Renal cortex interstitium (tissue), 11 donors: ENCODE measurements around the gene ASXL1. TPM values are rescaled to one million over a fixed set of nuclear protein-coding genes. Genes with fewer than 3 reads are reported as not detected.
"Not testable (repeated sequence)": the region's sequence is repeated elsewhere in the genome, so short reads cannot be mapped to it uniquely, and the experiment has no call there.

Experiments
- DNase-seq, 11 donors: peaks; one replicate each; pipeline ENCODE4 v3.0.0-alpha.2; 2013; ENCODE audit warnings: low read depth in 9 of 11, low spot score in 4 of 11; ENCODE audit errors: extremely low read depth in 1 of 11
- polyA plus RNA-seq, 3 donors: library from polyadenylated mRNA; unstranded; fragments of 120-200 nt; gene quantifications; one replicate each; pipeline ENCODE4 v1.2.1, GENCODE V29; 2013; ENCODE audit not compliant: insufficient read length in 3 of 3

ASXL1 gene
- polyA plus RNA-seq, 3 donors, result 61.9 to 78.5 (median 72.4) TPM

DNA sequence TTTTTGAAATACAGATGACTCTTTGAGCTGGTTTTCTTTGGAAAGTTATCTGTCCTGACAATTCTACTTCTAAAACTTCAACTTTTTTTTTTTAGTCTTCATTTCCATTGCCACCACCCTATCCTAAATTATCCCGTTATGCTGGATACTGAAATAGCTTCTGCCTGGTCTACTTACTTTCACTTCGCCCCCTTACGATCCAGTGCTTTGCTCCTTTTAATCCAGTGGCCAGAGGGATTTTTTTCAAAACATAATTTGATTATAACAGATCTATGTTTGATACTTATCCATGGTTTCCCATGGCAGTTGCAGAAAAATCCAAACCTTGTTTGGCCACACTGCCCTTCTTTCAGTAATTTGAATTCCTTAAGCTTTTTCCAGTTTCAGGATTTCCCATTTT, 27.4 kb downstream of the ASXL1 start:
- no peak for DNase-seq

DNA sequence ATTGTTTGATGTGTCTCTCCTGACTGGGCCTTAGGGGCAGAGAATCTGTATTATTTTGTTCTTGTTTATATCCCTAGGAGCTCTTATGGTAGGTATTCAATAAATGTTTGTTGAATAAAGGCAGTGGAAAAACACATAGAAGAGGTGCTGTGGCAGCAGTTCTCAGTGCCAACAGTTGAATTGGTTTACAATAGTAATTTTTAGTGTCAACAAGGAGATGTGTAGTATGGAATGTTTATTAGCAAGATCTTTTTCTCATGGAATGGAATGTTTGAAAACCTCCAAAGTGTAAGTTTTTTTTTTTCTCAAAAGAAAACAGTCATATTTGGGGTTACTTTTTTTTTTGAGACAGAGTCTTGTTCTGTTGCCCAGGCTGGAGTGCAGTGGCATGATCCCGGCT, 28.0 kb downstream of the ASXL1 start:
- DNase-seq, result no peak

DNA sequence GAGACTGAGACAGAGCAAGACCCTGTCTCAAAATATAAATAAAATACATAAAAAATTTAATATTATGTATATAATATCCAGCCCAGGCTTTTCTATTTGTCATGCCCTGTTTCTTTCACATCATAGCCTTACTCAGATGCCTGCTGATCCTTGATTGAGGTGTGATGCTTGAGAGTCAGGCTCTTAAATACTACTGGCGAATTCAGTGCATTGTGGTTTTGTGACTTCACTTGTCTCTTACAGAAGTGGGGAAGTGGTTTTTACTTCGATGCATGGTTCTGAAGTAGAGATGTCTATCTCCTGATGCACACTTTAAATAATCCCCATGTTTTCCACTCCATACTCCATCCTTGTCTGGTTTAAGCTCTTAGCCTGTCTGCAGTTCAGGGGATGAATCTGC, 29.1 kb downstream of the ASXL1 start:
- DNase-seq, result no peak

DNA sequence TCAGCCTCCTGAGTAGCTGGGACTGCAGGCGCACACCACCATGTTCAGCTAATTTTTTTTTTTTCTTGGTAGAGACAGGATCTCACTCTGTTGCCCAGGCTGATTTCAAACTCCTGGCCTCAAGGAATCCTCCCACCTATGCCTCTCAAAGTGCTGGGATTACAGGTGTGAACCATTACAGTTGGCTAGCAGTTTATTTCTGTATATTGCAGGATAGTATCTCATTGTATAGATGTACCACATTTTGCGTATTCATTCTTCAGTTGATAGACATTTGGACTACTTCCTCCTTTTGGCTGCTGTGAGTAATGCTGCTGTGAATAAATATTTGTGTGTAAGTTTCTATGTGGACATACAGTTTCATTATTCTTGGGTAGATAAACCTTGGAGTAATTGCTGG, 32.9 kb downstream of the ASXL1 start:
- no peak for DNase-seq

DNA sequence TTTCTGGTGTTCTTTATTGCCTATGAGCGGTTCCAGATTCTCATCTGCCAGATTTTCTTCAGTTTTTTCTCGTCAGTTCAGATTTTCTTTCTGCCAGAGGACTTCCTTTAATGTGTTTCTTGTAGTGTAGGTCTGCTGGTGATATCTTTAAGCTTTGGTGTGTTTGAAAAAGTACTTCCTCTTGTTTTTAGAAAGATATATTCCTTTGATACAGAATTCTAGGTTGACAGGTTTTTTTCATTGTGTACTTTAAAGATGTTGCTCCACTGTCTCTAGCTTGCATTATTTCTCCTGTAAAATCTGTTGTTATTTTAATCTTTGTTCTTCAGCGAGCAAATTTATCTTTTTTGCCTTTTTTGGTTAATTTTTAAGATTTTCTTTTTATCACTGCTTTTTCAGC, 36.9 kb downstream of the ASXL1 start:
- no peak for DNase-seq

DNA sequence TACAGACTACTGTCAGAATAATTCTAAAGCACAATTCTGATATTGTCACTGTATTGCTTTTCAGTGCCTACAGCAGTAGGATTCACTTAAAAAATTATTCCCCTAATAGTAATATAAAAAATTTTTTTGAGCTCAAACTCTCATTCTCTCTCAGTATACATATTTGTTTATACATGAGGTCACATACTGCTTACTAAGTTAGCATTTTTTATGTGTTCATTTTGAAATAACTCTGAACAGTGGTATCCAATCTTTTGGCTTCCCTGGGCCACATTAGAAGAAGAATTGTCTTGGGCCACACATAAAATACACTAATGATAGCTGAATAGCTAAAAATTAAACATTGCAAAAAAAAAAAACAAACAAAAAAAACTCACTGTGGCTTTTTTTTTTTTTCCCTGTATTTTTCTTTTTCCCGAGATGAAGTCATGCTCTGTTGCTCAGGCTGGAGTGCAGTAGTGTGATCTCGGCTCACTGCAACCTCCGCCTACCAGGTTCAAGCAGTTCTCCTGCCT, 38.6 kb downstream of the ASXL1 start:
- no peak for DNase-seq

DNA sequence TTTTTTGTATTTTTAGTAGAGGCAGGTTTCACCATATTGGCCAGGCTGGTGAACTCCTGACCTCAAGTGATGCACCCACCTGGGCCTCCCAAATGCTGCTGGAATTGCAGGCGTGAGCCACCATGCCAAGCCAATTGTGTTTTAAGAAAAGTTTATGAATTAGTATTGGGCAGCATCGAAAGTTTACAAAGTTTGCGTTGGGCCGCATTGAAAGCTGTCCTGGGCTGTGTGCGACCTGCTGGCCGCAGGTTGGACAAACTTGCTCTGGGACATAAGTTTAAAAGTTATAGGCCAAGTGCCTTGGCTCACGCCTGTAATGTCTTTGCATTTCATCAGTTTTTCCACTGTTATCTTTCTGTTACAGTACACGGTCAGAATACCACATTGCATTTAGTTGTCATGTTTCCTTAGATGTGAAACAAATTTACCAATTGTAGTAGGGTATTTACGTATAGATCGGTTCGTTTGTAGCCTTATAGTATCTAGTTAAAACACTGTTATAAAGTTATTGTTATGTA, 39.5 kb downstream of the ASXL1 start:
- DNase-seq, result no peak

DNA sequence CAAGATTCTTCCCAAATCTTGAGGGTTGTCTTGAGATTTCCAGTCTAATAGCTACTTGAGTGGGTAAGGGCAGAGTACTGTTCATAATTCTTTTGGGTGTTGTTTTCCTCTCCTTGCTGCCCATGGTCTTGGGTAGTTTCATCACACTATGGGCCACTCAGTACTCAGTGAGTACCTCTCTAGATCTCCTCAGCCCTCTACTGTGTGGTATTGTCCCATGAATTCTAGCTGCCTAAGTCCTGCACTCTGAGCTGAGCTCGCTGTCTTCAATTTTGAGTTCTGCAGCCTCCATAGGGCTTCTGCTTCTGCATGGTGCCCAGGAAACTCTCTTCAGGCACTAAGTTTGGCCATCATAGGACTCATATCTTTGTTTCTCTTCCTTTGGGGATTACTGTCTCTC, 42.3 kb downstream of the ASXL1 start:
- DNase-seq, result no peak

DNA sequence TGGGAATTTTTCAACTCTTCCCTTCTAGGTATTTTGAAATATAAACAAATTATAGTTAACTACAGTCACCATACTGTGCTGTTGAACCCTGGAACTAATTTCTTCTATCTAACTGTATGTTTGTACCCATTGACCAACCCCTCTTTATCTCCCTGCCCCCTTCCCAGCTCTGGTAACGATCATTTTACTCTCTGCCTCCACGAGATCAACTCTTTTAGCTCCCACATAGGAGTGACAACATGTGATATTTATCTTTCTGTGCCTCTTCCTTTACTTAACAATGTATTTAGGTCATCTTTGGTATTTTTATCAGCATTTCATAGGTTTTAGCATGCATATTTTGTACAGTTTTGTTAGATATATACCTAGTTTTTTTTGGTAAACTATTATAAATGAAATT, 45.9 kb downstream of the ASXL1 start:
- DNase-seq, result no peak

DNA sequence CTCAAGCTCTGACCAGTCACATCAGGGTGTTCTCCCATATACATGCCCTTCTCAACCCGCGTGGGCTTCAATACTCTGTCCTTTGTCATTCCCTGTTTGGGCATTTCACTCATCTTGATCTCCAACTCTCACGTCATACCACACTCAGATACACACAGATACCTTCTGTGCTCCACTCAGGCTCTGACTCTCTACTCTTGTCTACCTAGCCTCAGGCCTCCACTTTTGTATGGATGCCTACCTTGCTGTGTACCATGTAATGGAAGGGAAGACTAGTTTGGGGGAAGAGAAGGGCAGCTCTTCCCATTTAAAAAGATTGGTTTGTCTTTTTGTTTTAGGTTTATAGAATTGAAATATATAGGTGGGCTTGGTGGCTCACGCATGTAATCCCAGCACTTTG, 48.6 kb downstream of the ASXL1 start:
- DNase-seq, result no peak

DNA sequence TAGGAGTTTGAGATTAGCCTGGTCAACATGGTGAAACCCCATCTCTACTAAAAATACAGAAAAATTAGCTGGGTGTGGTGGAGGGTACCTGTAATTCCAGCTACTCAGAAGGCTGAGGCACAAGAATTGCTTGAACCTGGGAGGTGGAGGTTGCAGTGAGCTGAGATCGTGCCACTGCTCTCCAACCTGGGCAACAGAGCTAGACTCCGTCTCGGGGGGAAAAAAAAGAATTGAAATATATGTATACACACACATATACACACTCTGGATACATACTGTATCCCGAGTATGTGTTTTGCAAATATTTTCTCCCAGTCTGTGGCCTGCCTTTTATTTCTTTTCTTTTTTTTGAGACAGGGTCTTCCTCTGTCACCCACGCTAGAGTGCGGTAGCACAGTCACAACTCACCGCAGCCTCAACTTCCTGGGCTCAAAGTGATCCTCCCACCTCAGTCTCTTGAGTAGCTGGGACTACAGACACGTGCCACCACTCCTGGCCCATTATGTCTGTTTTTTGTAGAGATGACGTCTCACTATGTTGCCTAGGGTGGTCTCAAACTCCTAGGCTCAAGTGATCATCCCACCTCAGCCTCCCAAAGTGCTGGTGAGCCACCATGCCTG, 49.1 kb downstream of the ASXL1 start:
- not testable (repeated sequence) for DNase-seq

DNA sequence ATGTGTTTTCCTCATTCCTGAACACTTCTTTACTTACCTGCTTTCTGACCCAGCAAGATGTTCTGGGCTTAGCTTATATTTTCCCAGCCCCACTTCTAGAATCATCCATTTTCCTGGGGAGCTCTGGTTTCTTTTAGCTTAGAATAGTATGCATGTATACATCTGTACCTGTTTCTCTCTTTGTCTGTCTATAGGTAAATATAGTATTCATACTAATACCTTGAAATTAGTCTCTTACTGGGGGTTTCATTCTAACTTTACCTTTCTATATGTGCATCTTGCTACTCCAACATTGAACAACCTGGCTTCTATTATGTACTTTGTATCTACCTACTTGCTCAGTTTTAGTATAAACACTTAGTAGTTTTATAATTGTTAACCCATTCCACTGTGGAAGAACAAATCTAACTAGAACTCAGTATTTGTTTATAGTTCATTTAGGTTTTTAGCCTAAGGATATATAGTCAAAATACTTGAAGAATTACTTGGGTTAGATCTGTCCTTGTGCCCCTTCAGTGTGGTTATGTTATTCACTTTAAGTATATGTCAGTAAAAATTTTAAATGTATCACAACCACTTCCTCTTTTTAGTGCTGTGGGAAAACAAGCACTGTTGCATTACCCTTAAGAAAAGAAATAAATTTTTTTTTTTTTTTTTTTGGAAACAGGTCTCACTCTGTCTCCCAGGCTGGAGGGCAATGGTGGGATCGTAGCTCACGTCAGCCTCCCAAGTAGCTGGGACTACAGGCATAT, 54.0 kb downstream of the ASXL1 start:
- no peak for DNase-seq

DNA sequence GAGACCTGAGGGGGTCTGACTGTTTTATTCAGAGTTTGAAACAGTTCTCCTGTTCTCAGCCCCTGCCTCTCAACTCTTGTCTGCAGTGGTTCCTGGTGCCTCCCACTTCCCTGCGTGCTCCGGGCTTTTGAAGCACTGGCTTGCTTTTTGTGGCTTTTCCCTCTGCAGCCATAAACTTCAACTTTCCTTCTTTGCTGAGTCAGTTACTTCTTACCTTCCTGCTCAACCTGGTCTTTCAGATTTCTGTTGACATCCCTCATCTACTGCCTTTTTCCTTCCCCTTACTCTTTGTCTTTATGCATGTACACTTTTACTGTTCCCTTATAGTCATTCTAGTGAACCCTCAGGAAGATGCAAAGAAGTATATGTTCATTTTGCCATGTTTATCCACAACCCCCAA, 57.4 kb downstream of the ASXL1 start:
- DNase-seq, result no peak

DNA sequence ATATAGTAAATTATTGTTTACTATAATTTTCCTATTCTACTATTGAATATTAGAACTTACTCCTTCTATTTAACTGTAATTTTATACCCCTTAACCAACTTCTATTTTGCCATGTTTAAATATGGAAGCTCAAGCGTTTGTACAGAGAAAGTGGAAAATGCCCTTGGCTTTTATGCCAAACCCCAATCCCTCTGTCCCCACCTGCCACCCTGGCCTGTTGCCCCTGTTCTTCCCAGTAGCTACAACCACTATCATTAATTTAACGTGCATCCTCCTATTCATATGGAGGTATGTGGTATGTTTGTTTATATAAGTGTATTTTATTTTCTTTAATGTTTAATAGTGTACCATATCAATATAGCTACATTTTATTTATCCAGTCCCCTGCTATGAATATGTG, 58.1 kb downstream of the ASXL1 start:
- DNase-seq, result no peak

DNA sequence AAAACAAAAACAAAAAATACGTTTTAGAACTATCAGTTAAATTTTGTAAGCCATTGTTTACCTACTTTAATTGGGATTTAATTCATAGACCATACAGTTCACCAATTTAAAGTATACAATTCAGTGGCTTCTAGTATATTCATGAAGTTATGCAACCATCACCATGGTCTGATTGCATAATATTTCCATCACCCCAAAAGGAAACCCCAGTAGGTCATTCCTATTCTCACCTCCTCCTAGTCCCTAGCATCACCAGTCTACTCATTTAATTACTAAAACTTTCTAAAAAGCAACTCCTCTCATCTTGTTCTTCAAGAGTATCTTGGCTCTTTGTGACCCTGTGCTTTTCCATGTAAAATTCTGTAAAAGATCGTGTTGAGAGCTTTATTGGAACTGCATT, 60.2 kb downstream of the ASXL1 start:
- no peak for DNase-seq

DNA sequence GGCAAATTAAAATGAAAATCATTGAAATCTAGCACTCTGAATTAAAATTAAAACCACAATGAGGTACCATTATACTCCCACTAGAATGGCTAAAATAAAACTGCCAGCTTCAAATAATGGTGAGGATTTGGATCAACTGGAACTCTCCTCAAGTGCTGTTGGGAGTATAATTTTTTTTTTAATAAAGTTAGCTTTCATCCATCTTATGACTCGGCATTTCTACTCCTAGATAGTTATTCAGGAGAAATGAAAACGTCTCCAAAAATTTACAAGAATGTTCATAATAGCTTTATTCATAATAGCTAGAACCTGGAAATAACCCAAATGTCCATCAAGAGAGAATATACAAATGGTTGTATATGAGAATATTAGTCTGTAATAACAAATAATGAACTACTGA, 63.2 kb downstream of the ASXL1 start:
- no peak for DNase-seq

DNA sequence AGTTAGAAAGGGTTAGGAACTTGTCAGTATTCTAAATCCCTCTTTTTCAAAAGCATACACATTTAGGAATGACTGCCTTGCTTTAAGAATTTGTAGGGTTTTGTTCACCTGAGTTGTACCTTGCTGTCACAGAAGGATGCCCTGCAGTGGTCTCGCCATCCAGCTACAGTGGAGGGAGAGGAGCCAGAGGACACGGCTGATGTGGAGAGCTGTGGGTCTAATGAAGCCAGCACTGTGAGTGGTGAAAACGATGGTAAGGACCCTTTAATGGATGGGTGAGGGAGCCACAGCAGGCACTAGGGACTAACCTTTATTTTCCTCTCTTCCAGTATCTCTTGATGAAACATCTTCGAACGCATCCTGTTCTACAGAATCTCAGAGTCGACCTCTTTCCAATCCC, 69.9 kb downstream of the ASXL1 start:
- no peak for DNase-seq

DNA sequence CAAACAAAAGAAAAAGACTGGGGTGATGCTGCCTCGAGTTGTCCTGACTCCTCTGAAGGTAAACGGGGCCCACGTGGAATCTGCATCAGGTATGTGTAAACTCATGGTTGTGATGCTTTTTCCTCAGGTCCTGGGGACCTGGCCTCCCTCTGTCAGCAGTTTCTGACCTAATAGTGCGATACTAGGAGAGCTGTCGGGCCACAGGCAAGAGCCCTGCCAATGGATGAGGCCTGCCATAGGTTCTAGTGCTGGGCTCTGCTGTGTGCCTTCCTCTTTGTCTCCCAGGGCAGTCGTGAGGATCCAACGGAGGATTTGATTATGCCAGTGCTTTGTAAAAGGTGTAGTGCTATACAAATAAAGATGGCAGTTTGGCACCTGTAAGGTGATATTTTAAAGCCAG, 71.2 kb downstream of the ASXL1 start:
- DNase-seq, result no peak

DNA sequence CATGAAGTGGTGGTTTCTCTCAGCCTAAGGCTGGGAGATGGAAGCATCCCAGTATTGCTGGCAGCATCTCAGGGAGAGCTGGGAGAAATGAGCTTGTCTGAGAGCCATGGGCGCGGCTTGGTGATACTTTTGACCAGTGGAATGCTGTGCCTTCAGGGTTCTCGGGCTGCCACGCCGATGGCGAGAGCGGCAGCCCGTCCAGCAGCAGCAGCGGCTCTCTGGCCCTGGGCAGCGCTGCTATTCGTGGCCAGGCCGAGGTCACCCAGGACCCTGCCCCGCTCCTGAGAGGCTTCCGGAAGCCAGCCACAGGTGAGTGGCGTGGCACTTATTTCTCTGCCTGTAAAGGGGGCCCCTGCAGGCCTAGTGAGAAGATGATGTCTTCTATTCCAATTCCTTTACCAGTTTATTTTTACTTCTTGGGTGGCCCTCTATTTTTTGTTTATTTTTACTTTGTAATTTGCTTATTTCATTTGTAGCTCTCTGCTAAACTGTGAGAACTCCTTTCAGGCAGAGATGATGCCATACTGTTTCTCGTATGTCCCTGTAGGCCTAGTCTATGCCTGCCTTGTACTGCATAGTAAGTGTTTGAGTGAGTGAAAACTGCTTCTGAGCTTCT, 71.7 kb downstream of the ASXL1 start:
- DNase-seq, result no peak

DNA sequence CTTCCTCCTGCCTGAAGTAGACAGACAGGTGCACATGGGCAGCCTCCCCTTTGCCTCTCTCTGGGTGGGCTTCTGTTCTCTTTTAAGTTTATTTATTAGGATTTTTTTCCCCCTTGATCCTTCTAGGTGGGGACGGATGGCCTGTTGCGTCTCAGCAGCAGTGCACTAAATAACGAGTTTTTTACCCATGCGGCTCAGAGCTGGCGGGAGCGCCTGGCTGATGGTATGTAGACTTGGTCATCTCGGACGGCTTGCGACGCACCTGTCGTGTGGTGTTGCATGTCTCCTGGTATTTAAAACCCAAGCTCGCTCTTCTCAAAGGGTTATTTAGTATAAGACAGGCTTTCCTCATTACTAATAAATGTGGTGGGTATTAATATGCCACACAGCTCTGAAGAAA, 73.3 kb downstream of the ASXL1 start:
- DNase-seq, result no peak
